Dermis microvascular lymphatic vessel endothelial cell (primary cell): ENCODE data around the gene SPOCK1. TPM values are rescaled to one million over a fixed set of nuclear protein-coding genes. Genes with fewer than 3 reads are reported as not detected.

Experiments used
- DNase-seq, 2 donors: peaks; one replicate each; pipeline versions ENCODE4 v3.0.0 to v3.0.0-alpha.2; 2010; ENCODE audit warnings: low read depth in 2 of 2
- total RNA-seq: library from RNA; depleted of rRNA; stranded (reverse); fragments of >200 nt; gene quantifications from 2 replicates; pipeline ENCODE4 v1.2.1, GENCODE V29; 2014

SPOCK1 gene
- total RNA-seq, 1 donor from 2014 or later = 1.3 TPM

GRCh38 chr5:137228816-137229215 lies 270.3 kb downstream of the SPOCK1 start:
- no peak for DNase-seq

DNA sequence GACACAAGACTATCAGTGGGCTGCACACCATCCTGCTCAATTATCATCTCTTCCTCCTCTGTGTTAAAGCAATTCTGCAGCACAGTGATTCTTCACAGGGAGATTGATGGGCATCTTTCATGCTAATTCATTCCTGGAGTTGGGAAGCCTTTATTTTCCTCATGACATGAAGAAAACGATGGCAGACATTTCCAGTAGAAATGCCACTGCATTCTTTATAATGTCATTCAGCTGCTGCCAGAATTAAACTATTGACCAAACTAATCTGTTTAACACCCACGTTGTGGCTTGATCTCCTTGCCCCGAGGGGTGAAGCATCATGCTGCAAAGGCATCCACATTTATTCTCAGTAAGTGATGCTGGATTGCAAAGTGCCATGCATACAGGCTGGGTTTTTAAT lies 273.0 kb downstream of the SPOCK1 start:
- DNase-seq = no peak

DNA sequence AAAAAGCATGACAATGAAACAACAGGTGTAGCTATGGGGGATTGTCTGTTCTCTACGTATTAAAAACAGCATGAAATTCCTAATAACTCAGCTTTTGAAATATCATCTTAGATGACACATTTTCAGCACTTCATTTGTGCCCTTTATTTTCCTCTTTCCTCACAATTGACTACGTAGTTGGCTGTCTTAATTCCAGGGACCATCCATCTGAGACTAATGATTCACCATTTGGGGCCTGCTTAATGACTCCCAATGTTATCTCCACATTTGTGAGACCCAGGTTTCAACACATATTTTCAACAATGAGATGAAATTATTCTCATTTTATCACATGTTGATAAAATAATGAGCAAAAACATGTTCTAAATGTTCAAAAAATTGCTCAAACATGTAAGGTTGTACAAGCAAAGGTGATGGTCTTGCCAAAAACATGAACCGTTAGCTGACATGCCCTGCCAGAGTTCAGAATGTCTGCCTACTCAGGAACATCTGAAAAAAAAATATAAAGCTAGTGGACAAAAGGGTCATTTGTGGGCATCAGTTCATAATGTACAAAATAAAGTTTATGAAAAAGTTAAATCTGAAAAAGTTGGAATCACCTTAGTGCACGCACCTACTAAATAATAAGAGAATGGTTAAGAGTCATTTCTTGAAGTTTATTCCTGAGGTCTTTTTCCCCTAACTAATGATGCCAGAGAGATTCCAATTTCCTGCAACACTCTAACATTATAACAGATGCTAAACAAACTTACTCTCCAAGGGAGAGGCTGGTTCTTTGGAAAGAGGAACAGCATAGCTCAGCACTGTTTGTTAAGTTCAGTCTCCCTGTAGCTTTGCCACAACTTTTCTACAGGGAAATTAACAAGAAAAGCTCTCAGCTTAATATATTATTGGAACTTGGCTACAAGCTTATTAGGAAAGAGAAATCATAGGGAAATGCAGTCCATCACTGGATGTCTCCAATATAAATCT lies 275.5 kb downstream of the SPOCK1 start:
- DNase-seq = no peak

DNA sequence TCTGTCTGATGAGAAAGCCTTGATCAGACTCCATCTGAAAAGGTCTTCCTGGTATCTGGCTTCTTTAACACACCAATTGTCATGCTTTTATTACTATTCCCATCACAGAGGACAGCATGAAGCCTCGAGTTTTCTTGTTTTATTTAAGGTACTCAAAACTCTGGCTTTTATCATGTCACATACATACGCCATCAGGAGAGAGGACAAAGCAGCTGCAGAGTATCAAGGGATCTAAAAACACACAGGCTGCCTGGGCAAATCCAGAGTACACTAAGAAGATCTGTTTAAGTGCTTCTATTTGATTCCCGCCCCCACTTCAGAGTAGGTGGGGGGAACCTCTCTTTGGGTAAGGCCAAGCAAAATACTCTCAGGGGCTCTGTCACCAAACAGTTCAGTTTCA lies 277.2 kb downstream of the SPOCK1 start:
- DNase-seq = no peak

- DNase-seq = peak; percentile 16 to 82
These were observed 278.6 kb downstream of the SPOCK1 start for GRCh38 chr5:137220523-137220927.

DNA sequence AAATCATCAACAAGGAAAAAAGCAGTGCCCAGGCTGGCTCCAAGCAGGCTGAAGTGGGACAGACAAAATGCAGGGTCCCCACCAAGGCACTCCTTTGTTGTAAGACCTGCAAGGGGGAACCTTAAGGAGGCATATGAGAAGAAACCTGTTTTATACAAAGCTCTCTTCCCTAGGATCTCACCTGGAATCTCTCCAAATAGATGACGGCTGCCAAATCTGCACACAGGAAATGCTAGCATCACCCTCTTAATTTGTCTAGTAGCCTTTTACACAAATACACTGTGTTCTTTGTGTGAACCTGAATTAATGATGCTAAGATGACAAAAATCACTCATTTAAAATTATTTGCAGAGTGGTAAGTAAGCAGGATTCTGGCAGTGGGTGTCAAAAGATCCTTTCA lies 280.2 kb downstream of the SPOCK1 start:
- DNase-seq = no peak

DNA sequence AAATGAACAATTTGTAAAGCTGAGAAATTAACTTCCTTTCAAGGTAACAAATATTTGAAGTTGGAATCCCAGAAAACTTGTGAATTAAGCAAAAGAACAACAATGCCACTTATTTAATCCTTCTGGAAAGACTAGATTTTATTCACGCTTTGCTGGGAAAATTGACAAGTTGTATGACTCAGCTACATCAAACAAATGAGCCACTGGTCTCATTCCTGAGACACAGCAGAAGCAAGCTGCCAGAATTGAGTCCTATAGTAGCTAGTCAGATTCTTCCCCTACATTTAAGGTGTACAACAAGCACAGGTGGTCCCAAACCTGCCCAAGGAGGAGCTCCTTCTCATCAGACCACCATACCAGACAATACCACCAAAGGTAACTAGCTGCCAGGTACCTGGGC lies 280.7 kb downstream of the SPOCK1 start:
- peak in 1 of 2 donors; percentile 17 for DNase-seq

DNA sequence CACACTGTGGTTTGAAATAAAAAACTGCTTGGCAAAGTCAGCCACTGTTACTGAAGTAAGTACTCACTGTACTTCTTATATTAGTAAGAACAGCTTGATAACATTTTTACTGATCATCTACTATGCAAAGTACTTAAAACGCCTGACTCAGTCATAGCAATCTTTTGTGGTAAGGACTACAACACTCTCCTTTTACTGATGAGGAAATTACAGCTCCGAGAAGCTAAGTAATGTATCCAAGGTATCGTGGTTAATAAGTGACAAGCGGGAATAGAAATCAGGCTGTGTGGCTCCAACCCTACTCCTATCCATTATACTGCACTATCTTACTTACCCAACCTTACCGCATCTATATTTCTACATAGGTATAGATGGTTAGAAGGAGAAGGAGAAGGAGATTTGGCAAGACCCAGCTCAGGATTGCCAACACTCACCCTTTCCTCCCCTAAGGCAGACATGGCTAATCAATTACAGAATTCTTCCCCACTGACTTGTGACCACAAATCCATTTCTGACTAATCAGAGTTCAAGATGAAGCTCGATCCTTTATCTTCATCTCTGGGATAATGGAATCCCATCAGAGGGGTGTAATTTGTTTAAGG lies 281.4 kb downstream of the SPOCK1 start:
- DNase-seq = no peak

DNA sequence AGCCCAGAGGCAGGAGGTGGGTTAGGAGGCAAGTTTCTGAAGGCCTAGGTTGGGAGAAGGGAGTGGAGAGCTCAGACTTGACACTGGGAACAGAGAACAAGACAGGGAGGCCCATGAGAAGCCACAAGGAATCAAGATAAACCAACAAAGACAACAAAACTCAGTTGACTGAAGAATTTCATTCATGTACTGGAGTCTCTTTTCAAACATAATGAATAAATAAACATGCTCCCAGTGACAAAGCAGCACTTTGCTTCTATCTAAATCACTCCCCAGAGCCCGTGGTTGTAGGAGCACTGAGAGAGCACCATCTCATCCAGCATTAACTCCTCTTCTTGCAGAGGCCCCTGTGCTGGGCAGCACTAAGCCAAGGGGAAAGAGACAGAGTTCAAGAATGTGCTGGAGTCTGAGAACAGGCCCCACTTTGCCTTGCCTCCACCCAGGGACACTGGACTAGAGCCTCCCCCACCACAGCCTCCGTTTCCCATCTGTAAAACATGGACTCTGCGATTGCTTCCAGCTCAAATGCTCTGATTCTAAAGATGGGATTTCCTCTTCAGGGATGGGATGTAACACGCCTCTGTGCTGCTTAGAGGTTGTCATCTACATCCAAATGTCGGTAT lies 282.0 kb downstream of the SPOCK1 start:
- DNase-seq = no peak

- DNase-seq = no peak
These were observed 283.3 kb downstream of the SPOCK1 start for GRCh38 chr5:137215780-137216179.

DNA sequence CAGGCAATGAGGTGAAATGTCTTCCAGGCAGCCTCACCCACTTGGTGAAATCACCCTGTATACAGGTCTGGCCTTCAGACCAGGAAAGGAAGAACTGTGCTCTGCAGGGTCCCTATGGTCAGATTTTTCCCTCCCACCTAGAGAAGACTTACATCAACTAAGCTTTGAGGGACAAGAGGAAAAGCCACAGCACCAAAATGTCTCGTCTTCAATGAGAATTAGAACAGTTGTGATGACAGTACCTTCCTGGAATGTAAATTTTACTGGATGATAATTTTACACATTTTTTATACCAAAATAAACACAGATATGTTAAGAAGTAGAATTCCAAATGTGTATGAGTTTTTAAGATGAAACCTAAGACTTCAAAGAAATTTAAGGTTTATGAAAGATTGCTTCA lies 283.9 kb downstream of the SPOCK1 start:
- DNase-seq = no peak

DNA sequence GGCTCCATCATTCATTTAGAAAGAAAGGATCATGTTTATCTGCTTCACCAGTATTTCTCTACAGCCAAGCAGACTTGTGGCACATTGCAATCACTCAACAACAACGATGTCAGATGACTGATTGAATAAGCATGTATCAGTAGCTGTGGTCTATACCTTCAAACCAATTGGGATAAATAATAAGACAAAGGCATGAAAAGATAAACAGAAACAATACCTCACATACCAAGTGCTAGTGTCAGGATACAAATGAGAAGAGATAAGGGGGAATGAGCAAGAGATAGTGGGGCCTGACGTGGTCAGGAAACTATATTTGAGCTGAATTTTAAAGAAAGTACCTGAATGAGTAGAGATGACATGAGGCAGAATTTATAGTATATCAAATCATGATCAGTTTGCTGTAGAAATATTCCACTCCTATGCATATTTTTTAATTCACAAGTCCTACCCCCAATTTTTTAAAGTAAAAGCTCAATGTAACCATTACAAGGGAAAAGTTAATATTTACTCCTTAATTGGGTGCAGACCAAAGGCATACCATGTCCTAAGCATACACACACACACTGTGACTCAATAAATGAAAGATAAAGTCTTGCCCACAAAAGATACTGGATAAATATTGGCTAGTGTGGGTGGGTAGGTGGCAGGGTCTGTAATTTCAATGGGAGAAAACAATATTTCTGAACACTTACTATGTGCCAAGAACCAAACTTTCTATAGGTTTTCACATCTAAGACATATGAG lies 284.5 kb downstream of the SPOCK1 start:
- DNase-seq = no peak

- DNase-seq = no peak
These were observed 286.7 kb downstream of the SPOCK1 start for GRCh38 chr5:137212471-137212870.

- no peak for DNase-seq
These were observed 289.8 kb downstream of the SPOCK1 start for GRCh38 chr5:137209232-137209809.

- DNase-seq = no peak
These were observed 291.9 kb downstream of the SPOCK1 start for GRCh38 chr5:137207023-137207760.

DNA sequence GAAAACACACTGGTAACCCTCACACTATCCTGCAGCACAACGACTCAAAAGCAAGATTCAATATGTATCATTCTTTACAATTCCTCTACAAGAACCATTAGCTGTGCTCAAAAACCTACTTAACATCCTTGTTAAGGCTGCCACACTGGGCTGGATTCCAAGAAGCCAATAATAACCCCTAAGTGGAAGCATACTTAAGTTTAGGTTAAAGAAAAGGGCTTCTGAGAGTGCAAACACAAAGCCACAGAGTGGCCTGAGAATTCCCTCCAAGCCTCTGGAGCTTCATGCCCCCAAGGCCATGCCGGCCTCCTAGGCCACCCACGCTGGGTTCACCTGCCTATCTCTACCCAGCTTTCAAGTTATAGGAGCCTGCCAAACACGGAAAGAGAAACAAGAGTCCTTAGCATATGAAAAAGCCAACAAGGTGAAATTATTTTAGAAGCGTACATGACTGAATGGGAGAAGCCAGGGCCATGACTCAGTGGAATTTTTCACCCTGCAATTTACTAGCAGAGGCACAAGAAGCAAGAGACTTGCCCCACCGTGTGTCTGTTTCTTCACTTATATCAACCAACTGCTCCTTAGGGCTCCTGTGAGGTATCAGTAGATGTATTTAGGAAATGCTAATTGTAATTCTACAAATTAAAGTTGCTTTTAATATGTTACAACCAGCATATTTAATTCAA lies 293.0 kb downstream of the SPOCK1 start:
- no peak for DNase-seq

- DNase-seq = peak in 1 of 2 donors; percentile 66
These were observed 293.7 kb downstream of the SPOCK1 start for GRCh38 chr5:137205231-137206027.

- no peak for DNase-seq
These were observed 296.0 kb downstream of the SPOCK1 start for GRCh38 chr5:137203011-137203632.

- no peak for DNase-seq
These were observed 297.2 kb downstream of the SPOCK1 start for GRCh38 chr5:137201876-137202275.
